ENCODE results near the gene TRAPPC14.
"Not testable (repeated sequence)": the region's sequence is repeated elsewhere in the genome, so short reads cannot be mapped to it uniquely, and the experiment has no call there.

The TRAPPC14 gene

DNA sequence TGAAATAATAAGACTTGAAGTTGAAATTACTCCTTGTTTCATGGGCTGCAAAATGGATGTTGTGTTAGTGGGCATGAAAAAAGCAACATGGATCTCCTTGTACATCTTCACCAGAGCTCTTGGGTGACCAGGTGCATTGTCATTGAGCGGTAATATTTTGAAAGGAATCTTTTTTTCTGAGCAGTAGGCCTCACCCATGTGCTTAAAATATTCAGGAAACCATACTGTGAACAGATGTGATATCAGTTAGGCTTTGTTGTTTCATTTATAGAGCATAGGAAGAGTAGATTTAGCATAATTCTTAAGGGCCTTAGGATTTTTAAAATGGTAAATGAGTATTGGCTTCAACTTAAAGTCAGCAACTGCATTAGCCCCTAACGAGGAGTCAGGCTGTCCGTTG is 34.4 kb upstream of the TRAPPC14 start:
- no peaks in the 10 kb centered on the region for H3K36me3 ChIP-seq
- TF ChIP-seq CTCF (IDR thresholded peaks at IDR 0.05; ENCODE audit: low read depth, low read length), result no peak
- H3K4me1 ChIP-seq, result no peaks in the 10 kb centered on the region
- DNase-seq, result no peak
- no peaks in the 10 kb centered on the region for H3K9me3 ChIP-seq
- no peaks in the 10 kb centered on the region for H3K27me3 ChIP-seq
- H3K4me3 ChIP-seq (ENCODE audit: low read depth, low read length), result no peak overlapping the region

DNA sequence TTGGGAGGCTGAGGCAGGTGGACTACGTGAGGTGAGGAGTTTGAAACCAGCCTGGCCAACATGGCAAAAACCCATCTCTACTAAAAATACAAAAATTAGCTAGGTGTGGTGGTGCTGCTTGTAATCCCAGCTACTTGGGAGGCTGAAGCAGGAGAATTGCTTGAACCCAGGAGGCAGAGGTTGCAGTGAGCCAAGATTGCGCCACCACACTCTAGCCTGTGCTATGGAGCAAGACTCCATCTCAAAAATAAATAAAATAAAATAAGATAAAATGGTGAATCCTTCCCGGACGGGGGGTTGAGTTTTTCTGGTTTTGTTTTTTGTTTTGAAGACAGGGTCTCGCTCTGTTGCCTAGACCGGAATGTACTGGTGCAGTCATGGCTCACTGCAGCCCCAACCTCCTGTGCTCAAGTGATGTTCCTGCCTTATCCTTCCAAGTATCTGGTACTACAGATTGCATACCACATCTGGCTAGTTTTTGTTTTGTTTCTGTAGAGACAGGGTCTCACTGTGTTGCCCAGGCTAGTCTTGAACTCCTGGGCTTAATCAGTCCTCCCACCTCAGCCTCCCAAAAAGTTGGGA is 33.8 kb upstream of the TRAPPC14 start:
- H3K27me3 ChIP-seq; H3K4me3 ChIP-seq (ENCODE audit: low read depth, low read length); DNase-seq; H3K36me3 ChIP-seq; H3K9me3 ChIP-seq; H3K4me1 ChIP-seq: not testable (repeated sequence)

GRCh38 chr7:100191775-100192174 is 33.3 kb upstream of the TRAPPC14 start:
- no peak for DNase-seq
- Histone ChIP-seq H3K27me3 (no peaks in the 10 kb centered on the region), H3K36me3 (no peaks in the 10 kb centered on the region), H3K4me1 (no peaks in the 10 kb centered on the region), H3K9me3 (no peaks in the 10 kb centered on the region), H3K4me3 (ENCODE audit: low read depth, low read length) (no peak overlapping the region)
- TF ChIP-seq CTCF (IDR thresholded peaks at IDR 0.05; ENCODE audit: low read depth, low read length), result no peak

DNA sequence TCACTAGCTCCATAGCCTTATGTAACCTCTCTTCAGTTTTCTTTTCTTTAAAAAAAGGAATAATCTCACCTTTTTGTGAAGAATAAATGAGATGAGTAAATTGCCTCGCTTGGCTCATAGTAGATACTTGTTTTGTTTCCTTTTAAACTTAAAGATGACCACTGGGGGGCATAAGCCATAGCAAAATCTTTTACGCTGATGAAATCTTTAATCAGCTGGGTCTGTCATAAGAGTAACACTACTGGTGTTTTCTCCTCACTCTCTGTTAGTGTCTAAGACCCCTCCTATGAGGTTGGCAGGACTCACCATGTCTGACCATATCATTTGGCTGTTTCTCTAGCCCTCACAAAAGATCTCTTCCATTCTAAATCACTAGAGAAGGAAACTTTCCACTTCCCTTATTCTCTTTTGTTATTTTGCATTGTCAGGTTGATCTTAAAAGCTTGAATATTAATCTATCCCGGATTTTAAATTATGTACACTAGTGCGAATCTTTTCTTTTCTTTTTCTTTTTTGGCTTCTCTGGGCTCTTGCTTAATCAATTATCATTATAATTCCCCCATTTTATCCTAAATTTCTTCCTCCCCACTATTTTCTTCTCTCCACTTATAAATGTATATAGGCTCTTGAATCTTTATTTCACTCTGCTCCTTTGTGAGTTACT is 31.7 kb upstream of the TRAPPC14 start:
- peak; percentile 51 for TF ChIP-seq CTCF (IDR thresholded peaks at IDR 0.05; ENCODE audit: low read depth, low read length)
- Histone ChIP-seq H3K9me3 (no peaks in the 10 kb centered on the region), H3K4me1 (no peaks in the 10 kb centered on the region), H3K4me3 (ENCODE audit: low read depth, low read length) (no peak overlapping the region), H3K27me3 (no peaks in the 10 kb centered on the region), H3K36me3 (no peaks in the 10 kb centered on the region)
- DNase-seq, result no peak

DNA sequence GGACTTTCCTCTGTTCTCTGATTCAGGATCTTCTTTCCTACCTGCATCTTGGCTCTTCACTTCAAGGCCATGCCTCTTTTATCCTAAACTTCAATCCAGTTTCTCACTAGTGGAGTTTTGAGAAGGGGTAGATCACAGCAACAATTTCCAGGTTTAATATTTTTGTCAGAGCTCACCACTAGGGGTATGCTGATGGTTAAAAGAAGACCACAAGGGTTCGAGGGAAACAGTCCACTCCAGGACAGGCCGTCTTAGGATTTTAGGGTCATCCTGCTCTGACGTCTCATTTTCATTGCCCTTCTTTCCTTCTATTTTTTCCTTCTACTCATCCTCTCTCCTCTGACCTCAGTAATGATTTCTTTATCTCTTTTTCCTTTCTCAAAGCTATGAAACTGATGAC is 30.5 kb upstream of the TRAPPC14 start:
- peak; percentile 25 for TF ChIP-seq CTCF (IDR thresholded peaks at IDR 0.05; ENCODE audit: low read depth, low read length)
- Histone ChIP-seq H3K9me3 (no peaks in the 10 kb centered on the region), H3K4me3 (ENCODE audit: low read depth, low read length) (no peak overlapping the region), H3K36me3 (no peaks in the 10 kb centered on the region), H3K4me1 (no peaks in the 10 kb centered on the region), H3K27me3 (no peaks in the 10 kb centered on the region)
- DNase-seq, result no peak

DNA sequence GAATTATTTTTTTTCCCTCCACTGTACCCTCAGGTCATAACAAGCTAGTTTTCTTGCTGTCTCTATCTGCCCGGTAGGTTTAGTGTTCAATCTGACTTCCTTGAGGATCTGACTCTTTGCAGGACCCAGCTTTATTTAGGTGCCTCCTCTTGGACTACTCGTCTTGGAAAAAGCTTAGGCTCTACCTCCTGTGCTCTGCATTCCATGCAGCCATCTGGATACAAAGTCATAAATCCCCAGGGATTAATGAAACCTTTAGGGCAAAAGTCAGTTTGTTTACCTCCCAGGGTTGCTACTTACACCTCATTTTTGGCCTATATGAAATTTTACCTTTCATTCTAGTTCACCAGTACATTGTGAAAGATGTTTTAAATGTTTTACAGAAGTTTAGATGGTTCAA is 27.2 kb upstream of the TRAPPC14 start:
- no peak for DNase-seq
- Histone ChIP-seq H3K4me1 (no peaks in the 10 kb centered on the region), H3K4me3 (ENCODE audit: low read depth, low read length) (no peak overlapping the region), H3K36me3 (no peaks in the 10 kb centered on the region), H3K9me3 (no peaks in the 10 kb centered on the region), H3K27me3 (no peaks in the 10 kb centered on the region)
- no peak for TF ChIP-seq CTCF (IDR thresholded peaks at IDR 0.05; ENCODE audit: low read depth, low read length)

DNA sequence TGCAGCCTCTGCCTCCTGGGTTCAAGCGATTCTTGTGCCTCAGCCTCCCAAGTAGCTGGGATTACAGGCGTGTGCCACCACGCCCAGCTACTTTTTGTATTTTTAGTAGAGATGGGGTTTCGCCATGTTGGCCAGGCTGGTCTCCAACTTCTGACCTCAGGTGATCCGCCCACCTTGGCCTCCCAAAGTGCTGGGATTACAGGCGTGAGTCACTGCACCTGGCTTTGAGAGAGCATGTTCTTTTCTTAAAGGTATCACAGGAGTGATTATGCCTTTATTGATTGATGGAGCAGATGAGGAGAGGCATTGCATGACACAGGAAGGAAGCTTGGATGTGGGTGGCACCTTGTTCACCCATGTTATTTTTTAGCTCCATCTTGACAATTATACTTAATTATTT is 24.6 kb upstream of the TRAPPC14 start:
- H3K36me3 ChIP-seq; H3K9me3 ChIP-seq; H3K27me3 ChIP-seq; H3K4me1 ChIP-seq; DNase-seq; H3K4me3 ChIP-seq (ENCODE audit: low read depth, low read length): not testable (repeated sequence)

- not testable (repeated sequence) for H3K9me3 ChIP-seq; H3K27me3 ChIP-seq; DNase-seq; H3K36me3 ChIP-seq; H3K4me1 ChIP-seq; H3K4me3 ChIP-seq (ENCODE audit: low read depth, low read length)
Measured at GRCh38 chr7:100182616-100183015, 24.1 kb upstream of the TRAPPC14 start.

GRCh38 chr7:100180084-100180483 is 21.6 kb upstream of the TRAPPC14 start:
- H3K4me3 ChIP-seq (ENCODE audit: low read depth, low read length); H3K9me3 ChIP-seq; DNase-seq; H3K27me3 ChIP-seq; H3K36me3 ChIP-seq; H3K4me1 ChIP-seq: not testable (repeated sequence)
